Hematopoietic multipotent progenitor cell (in vitro differentiated cells): ENCODE results near the gene TTI1. TPM values are rescaled to one million over a fixed set of nuclear protein-coding genes. Genes with fewer than 3 reads are reported as not detected.

Experiments
- DNase-seq, 3 donors: peaks; one replicate each; pipeline ENCODE4 v3.0.0-alpha.2; 2011 to 2015; ENCODE audit warnings: low read depth in 2 of 3, low spot score in 2 of 3
- total RNA-seq: library from RNA; depleted of rRNA; stranded (reverse); fragments of >200 nt; gene quantifications from one replicate; pipeline ENCODE4 v1.2.3, GENCODE V29; 2012

Gene TTI1
- 14.8 TPM for total RNA-seq

GRCh38 chr20:38033330-38034107 lies at the start of gene TTI1, which contains the start of gene RPRD1B:
TSS of gene TTI1 (minus strand) at chr20:38033456. CDS start at chr20:38013816, 19,640 bp downstream.
TSS of gene RPRD1B (plus strand) at chr20:38033746. CDS start at chr20:38033948, 202 bp downstream.
- peak; percentile 82 to 94 (median 91) for DNase-seq

GRCh38 chr20:38082894-38083293 lies 49.6 kb upstream of the TTI1 start:
- no peak for DNase-seq

- no peak for DNase-seq
Measured at GRCh38 chr20:38081575-38081974, 48.3 kb upstream of the TTI1 start.

DNA sequence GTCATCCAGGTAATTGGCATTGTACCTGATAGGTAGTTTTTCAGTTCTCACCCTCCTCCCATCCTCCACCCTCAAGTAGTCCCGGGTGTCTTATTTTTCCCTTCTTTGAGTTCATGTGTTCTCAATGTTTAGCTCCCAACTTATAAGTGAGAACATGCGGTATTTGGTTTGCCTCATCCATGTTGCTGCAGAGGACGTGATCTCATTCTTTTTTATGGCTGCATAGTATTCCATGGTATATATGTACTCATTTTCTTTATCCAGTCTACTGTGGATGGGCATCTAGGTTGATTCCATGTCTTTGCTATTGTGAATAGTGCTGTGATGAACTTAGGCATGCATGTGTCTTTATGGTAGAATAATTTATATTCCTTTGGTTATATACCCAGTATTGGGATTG lies 46.1 kb upstream of the TTI1 start:
- DNase-seq, result no peak

DNA sequence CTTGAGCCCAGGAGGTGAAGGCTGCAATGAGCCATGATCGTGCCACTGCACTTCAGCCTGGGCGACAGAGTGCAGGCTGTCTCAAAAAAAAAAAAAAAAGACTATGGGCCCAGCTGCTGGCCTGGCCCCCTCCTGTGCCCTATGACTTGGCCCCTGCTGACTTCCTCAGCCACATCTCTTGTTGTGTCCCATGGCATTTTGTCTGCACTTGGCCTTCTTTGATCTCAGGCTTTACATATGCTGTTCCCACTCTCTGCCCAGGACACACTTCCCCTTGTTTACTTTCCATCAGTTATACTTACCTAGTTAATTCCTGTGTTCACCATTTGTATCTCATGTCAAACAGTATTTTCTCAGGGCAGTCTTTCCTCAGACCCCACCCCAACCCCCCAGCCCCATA lies 44.8 kb upstream of the TTI1 start:
- DNase-seq, result no peak

DNA sequence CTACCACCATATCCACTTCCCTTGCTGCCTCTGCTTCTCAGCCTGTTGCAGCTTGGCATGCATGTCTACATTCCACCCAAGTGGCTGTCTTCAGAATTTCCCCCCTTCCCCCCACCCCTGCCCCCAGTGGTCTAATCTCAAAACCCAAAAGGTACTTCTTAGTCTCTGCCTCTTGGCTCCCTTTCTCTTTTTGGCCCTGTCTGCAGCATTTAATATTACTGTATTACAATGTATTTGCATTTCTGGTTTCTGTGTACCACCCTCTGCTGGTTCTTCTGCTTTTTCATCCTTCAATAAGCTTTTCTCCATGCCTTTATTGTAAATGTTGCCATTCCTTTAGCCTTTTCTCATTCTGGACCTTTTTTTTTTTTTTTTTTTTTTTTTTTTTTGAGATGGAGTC lies 43.3 kb upstream of the TTI1 start:
- DNase-seq, result no peak

DNA sequence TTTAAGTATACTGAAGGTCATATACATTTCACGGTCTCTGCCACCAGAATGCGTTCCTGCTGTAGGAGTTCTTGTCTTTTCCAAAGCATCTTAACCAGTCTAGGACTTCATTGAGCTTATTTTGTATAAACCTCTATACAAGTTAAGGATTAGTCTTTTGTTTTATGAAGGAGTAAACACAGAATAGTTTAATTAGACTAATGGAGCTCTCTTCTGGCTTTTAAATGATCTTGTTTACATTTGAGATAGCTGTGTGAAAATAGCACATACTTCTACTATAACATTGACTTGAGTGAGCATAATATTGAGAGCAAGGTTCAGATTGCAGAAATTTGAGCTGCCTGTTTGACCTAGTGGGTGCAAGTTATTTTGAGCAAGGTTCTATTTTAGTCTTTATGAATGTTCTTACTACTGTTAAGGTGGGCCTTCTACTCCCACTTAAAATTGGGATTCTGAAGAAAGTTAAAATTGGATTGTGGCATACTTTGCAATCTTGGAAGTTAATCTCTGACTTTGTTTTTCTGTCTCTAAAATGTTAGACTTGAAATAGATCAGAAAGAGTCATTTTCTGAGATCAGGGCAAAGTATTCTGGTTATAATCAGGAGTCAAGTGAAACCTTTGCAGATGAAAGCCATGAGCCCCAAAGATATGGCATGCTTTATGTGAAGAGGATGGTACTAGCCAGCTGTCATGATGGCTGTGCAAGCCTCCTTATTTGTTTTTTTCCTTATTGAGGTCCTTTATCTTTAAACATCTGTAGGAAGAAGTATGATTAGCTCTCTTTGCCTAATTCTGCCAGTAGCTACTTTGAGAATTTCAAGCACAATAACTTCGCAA lies 42.1 kb upstream of the TTI1 start:
- no peak for DNase-seq

- peak in 2 of 3 donors; percentile 34 to 54 for DNase-seq
Measured at GRCh38 chr20:38073307-38074071, 40.2 kb upstream of the TTI1 start.

GRCh38 chr20:38072898-38073297 lies 39.6 kb upstream of the TTI1 start:
- DNase-seq, result no peak

DNA sequence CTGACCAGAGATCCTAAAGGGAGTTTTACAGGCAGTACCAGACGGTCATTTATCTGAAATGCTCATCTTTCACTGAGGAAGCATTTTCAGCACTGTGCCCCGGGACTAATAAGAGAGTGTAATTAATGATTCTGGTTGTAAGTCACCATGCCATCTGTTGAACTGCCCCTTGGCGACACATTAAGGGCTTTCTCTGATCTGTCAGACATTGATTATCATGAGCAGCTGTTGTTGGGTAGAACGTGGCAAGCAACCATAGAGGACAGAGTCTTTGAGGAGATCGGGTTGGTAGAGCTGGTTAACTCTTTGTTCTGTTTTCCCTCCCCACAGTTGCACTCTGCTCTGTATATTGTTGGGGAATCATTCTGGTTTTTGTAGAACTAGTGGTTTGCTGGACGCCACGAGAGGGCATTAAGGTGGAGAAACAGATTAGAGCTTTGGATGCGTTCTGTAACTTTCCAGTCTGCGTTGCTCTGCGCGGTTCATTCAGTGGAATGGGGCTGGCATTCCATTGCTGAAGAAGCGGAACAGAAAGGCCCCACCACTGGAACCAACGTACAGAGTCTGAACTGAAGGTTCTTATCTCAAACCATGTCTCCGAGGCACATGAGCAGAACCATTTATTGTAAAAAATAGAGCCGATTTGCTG lies 34.6 kb upstream of the TTI1 start:
- no peak for DNase-seq

GRCh38 chr20:38066969-38067716 lies 33.9 kb upstream of the TTI1 start:
- no peak for DNase-seq

DNA sequence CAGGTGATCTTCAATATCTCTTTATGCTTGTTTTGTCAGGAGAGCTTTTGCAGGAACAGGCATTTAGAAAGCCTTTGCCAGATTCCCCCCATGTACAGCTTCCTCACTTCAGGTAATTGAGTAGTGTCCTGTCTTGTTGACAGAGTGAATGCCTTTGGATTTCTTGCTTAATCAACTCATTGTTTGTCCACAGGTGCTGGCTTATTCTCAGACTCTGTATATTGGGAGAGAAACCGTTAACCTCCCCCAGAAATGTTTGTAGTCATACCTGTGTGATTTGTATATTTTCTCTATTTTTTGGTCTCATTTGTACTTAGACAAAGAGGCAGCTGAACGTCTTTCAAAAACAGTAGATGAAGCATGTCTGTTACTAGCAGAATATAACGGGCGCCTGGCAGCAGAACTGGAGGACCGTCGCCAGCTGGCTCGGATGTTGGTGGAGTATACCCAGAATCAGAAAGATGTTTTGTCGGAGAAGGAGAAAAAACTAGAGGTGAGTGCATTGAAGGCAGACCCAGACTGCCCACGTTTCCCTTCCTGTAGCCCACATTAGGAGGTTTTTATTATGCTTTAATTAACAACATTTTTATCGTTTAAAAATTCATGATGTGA lies 32.6 kb upstream of the TTI1 start:
- no peak for DNase-seq

DNA sequence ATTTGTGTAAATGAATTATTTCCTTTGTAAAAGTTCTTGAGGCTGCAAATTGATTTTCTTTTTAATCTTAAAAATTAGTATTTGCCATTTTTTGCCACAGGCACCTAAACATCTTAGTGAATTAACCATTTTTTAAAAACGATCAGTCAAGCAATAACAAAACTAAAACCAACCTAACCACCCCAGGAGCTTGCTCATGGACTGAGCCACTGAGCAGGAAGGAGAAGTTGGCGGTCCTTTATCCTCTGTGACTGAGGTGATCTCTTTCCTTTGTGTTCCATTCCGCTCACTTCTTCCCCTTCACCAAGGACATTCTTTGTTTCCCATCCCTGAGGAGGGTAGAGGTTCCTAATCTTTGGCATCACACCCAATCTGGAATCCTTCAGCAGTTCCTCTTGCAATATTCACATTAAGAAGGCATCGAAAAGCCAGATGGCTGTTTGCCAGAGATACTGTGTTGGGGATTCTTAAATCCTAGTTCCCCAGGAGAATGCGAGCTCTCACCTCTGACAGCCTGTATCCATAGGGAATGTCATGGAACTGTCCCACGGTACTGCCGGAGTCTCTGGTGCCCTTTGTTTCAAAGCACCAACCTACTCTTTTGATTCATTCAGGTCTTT lies 30.8 kb upstream of the TTI1 start:
- DNase-seq, result no peak

GRCh38 chr20:38062890-38063289 lies 29.6 kb upstream of the TTI1 start:
- DNase-seq, result no peak

GRCh38 chr20:38061109-38061508 lies 27.9 kb upstream of the TTI1 start:
- no peak for DNase-seq

DNA sequence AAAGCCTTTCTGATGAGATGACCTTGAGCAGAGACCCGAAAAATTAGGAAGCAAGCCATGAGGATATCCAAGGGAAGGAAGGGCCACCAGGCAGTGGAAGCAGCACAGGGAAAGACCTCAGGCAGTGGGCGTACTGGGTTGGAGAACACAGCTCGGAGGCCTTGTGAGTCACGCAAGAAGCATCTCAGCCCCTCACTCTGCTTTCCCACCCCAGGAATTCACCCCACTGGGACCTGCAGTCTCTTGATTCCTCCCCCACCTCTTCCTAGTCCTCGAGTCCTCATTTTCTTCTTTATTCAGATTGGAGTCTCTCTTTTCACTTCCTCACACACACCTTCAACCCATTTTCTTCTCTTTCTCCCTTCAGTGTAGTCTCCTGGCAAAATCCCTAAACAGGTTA lies 27.3 kb upstream of the TTI1 start:
- DNase-seq, result no peak

DNA sequence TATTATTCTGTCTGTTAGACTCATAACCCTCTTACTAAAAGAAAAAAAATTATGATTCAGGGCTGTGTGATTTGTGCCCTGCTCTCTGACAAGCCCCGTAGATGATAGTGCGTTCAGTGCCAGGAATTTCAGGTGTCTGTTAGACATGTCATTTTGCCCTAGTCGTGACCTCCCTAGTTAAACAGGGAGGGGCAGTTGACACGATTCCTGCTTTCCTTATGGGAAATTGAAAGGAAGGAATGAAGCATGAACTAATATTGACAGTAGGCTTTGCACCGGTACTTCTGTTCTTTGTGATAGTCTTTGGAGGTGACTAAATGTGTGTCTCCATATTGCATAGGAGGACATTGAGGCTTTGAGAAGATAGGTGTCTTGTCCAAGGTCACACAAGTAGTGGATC lies 26.6 kb upstream of the TTI1 start:
- DNase-seq, result no peak

- peak; percentile 59 to 79 (median 68) for DNase-seq
Measured at GRCh38 chr20:38057351-38057972, 24.2 kb upstream of the TTI1 start.

DNA sequence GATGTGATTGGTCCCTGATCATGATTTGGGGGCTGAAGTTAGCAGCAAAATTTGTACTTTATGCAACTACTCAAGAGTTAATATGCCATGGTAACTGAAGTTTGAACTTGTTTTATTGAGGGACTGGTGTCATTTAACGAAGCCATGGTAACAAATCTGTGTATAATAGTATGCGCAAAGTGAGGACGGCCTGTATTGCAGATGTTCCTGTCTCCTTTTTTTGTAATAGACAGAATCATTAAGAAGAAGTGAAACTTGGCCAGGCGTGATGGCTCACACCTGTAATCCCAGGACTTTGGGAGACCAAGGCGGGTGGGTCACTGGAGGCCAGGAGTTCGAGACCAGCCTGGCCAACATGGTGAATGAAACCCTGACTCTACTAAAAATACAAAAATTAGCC lies 22.6 kb upstream of the TTI1 start:
- no peak for DNase-seq
